D721Med (cell line): ENCODE measurements around the gene BEAN1.
"Not testable (repeated sequence)": the region's sequence is repeated elsewhere in the genome, so short reads cannot be mapped to it uniquely, and the experiment has no call there.

Experiments used
- DNase-seq: peaks from one replicate; pipeline ENCODE4 v3.0.0; 2011; ENCODE audit warnings: low spot score; ENCODE audit not compliant: insufficient read length
- FAIRE-seq: peaks from 2 replicates; lab custom pipeline; 2011; peaks lifted over from hg19 to GRCh38; lab: Jason Lieb, UNC
- CTCF ChIP-seq: IDR thresholded peaks from 2 replicates; pipeline ENCODE4 v1.5.1; 2012; ENCODE audit warnings: mild to moderate bottlenecking, control low read depth; ENCODE audit not compliant: insufficient read depth; ENCODE audit errors: missing control alignments

Gene BEAN1

GRCh38 chr16:66493490-66494401 lies 66.7 kb downstream of the BEAN1 start:
- TF ChIP-seq CTCF, result no peak
- no peak for FAIRE-seq
- DNase-seq, result no peak

- no peak for TF ChIP-seq CTCF
- no peak for DNase-seq
- FAIRE-seq, result no peak
Measured at GRCh38 chr16:66494916-66495315, 67.8 kb downstream of the BEAN1 start.

- FAIRE-seq (no peak), DNase-seq (no peak)
- TF ChIP-seq CTCF, result no peak
Measured at GRCh38 chr16:66495440-66495839, 68.3 kb downstream of the BEAN1 start.

GRCh38 chr16:66496226-66496625 lies 69.1 kb downstream of the BEAN1 start:
- FAIRE-seq, DNase-seq: not testable (repeated sequence)

- DNase-seq, FAIRE-seq: not testable (repeated sequence)
Measured at GRCh38 chr16:66497921-66498320, 70.8 kb downstream of the BEAN1 start.

- not testable (repeated sequence) for DNase-seq, FAIRE-seq
Measured at GRCh38 chr16:66501563-66501962, 74.5 kb downstream of the BEAN1 start.

GRCh38 chr16:66502020-66502913 lies 75.2 kb downstream of the BEAN1 start:
- no peak for DNase-seq
- no peak for TF ChIP-seq CTCF
- FAIRE-seq, result no peak

- DNase-seq, result no peak
- TF ChIP-seq CTCF, result no peak
- no peak for FAIRE-seq
Measured at GRCh38 chr16:66503030-66503429, 75.9 kb downstream of the BEAN1 start.
